IPS-18c (cell line): ENCODE results near the gene USP12.
"Not testable (repeated sequence)": the region's sequence is repeated elsewhere in the genome, so short reads cannot be mapped to it uniquely, and the experiment has no call there.

Source experiments
- H3K4me3 ChIP-seq: 2 replicates; pipeline ENCODE4 v1.7.0; 2013; ENCODE audit warnings: low read depth, mild to moderate bottlenecking, low read length, moderate library complexity; ENCODE audit not compliant: insufficient read depth
- H3K9me3 ChIP-seq: one replicate; pipeline ENCODE4 v1.6.1; 2013; ENCODE audit warnings: mild to moderate bottlenecking, low read length, moderate library complexity; ENCODE audit not compliant: control insufficient read depth, insufficient read depth

Gene USP12

DNA sequence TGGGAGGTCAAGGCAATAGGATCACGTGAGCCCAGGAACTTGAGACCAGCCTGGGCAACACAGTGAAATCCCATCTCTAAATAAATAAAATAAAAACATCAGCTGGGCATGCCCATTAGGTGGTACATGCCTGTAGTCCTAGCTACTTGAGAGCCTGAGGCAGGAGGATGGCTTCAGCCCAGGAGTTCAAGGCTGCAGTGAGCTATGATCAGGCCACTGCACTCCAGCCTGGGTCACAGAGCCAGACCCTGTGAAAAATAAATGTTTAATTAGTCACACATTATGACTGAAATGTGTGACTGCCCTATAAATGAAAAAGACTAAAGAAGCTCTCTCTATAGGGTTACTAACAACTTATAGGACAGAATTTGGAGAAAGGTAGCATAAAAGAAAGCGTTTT lies 37.7 kb downstream of the USP12 start:
- no peak overlapping the region for H3K4me3 ChIP-seq

GRCh38 chr13:27132538-27132937 lies 39.1 kb downstream of the USP12 start:
- H3K9me3 ChIP-seq, result no peaks in the 10 kb centered on the region
- no peak overlapping the region for H3K4me3 ChIP-seq

More for the DNA sequence above, 37.7 kb downstream of the USP12 start:
- H3K9me3 ChIP-seq, result no peaks in the 10 kb centered on the region

DNA sequence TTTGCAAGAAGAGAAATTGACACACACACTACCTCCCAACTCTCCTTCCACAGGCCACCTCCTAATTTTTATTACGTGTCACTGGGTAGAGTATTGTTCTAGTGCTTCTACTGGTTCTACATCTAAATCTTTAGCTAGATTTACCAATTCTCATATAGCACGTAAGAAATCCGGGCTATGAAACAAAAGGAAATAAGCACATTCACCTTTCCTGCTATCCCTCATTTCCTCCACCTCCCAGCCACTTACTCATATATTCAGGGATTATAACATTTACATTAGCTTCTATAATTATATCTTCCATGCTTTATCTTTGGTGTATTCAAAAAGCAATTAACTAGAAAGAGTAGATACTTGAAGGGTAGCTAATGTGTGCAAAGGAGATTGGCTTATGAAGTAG lies 39.7 kb downstream of the USP12 start:
- H3K4me3 ChIP-seq, result no peak overlapping the region
- no peaks in the 10 kb centered on the region for H3K9me3 ChIP-seq

GRCh38 chr13:27130979-27131623 lies 40.5 kb downstream of the USP12 start:
- no peaks in the 10 kb centered on the region for H3K9me3 ChIP-seq
- H3K4me3 ChIP-seq, result no peak overlapping the region

DNA sequence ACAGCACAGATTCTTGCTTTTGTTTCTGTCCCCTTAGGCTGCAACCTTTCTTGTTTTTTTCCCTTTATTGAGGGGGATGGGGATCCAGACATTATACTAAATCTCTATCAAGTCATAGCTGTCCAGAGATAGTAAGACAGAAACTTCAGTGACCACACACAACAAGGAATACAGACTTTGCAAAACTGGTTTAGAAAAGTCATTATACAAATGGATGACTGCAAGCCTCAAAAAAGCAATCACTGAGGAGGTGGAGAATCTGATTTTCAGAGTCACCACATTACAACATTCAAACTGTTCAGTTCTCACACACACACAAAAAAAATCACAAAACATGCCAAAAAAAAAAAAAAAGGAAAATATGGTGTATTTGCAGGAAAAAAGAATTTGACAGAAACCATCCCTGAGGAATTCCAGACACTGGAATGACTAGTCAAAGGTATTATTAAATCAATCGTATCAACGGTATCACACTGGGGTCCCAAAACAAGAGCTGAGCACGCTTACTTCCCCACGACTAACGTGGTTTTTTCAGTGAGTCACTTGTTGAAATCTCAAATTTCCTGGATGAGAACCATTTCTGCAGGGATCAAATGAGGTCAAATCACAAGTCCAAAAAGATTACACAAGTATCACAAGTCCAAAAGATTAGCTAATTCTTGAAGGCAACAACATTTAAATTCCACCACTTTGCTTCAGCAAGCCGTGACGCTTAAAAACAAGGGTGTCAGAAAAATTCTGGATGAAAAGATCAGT lies 41.2 kb downstream of the USP12 start:
- Histone ChIP-seq H3K9me3 (no peaks in the 10 kb centered on the region), H3K4me3 (no peak overlapping the region)

DNA sequence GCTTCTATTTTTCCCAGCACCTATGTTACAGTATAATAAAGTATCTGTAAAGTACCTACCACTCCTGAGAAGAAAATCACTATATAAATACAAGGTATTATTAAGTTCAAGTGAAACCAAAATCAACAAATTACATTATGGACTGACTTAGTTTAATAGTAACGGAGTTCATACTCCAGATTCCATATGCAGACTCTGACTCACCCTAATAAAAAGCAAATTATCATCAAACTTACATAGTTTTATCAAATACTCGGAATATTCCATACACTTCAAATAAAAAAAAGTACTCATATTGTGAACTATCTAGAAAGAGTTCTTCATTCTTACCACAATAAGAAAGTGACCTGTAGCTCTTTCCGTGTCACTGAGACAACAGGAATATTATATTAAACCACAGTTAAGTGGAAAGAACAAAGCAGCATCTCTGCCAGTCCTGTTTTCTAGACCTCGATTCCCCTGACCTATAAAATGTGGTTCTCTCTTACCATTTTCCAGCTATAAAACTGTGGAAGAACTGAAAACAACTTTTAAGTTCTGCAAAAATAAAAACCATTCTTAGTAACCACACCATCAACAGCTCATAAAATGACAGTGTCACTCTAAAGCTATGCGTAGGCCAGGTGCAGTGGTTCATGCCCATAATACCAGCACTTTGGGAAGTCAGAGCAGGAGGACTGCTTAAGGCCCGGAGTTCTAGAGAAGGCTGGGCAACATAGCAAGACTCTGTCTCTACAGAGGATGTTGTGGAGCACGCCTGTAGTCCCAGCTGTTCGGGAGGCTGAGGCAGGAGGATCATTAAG lies 42.6 kb downstream of the USP12 start:
- Histone ChIP-seq H3K9me3 (no peaks in the 10 kb centered on the region), H3K4me3 (no peak overlapping the region)

DNA sequence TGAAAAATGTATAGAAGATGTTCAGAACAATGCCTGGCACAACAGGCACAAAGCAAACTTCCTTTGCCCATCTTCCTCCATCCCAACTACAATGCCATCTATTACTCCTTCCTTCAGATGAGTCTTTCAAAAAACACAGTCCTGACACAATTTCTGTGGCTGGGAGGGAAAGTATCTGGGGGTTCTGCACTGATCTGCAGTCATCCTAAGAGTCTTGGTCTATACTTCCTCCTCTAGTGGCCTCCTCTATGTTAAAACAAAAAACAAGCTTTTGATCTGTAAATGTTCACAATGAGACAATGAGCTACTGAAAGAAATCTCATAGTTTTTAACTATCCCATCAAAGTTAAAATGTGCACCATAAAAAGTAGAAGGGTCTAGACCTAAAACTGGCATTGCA lies 44.8 kb downstream of the USP12 start:
- H3K4me3 ChIP-seq, result no peak overlapping the region
- peaks cover 4% of the 10 kb centered on the region for H3K9me3 ChIP-seq

DNA sequence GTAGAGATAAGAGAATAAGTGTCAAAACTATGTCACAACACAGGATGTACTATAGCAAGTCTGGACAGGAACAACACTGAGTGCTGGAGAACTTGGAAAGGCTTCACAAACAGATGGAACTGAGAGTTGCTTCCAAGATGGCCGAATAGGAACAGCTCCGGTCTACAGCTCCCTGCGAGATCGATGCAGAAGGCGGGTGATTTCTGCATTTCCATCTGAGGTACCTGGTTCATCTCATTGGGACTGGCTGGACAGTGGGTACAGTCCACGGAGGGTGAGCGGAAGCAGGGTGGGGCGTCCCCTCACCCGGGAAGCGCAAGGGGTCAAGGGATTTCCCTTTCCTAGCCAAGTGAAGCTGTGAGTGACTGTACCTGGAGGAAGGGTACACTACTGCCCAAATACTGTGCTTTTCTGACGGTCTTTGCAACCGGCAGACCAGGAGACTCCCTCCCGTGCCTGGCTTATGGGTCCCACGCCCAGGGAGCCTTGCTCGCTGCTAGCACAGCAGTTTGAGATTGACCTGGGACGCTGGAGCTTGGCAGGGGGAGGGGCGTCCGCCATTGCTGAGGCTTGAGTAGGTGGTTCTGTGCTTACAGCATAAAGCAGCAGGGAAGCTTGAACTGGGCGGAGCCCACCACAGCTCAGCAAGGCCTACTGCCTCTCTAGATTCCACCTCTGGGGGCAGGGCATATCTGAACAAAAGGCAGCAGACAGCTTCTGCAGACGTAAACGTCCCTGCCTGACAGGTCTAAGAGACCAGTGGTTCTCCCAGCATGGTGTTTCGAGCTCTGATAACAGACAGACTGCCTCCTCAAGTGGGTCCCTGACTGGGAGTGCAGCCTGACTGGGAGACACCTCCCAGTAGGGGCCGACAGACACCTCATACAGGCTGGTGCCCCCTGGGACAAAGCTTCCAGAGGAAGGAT lies 46.0 kb downstream of the USP12 start:
- peak overlapping the region; percentile 15; the same call in 1 of the 2 replicates for H3K4me3 ChIP-seq
- H3K9me3 ChIP-seq, result peaks cover 4% of the 10 kb centered on the region

DNA sequence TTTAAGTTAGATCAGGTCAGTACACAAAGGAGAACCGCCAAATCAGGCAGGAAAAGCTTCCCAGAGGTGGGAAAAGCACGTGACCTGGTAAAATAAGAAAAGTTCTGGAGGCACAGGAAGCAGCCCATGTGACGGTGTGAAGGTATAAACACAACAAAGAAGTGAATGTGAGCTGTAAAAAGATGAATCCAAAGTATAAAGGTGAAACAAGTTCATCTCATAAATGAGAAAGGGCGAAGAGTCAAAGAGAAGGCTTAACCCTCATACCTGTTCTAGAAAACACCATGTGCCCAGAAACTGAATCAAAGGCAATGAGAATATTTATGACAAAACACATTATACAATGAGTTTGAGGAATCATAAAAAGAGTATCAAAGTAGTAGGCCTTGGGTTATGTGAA lies 47.0 kb downstream of the USP12 start:
- Histone ChIP-seq H3K9me3 (peaks cover 4% of the 10 kb centered on the region), H3K4me3 (no peak overlapping the region)

DNA sequence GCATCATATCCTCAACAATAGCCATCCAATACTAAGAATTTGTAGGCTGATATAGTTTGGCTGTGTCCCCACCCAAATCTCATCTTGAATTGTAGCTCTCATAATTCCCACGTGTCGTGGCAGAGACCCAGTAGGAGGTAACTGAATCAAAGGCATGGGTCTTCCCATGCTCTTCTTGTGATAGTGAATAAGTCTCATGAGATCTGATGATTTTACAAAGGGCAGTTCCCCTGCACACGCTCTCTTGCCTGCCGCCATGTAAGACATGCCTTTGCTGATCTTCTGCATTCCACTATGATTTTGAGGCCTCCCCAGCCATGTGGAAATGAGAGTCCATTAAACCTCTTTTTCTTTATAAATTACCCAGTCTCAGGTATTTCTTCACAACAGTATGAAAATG lies 48.2 kb downstream of the USP12 start:
- not testable (repeated sequence) for H3K9me3 ChIP-seq, H3K4me3 ChIP-seq

DNA sequence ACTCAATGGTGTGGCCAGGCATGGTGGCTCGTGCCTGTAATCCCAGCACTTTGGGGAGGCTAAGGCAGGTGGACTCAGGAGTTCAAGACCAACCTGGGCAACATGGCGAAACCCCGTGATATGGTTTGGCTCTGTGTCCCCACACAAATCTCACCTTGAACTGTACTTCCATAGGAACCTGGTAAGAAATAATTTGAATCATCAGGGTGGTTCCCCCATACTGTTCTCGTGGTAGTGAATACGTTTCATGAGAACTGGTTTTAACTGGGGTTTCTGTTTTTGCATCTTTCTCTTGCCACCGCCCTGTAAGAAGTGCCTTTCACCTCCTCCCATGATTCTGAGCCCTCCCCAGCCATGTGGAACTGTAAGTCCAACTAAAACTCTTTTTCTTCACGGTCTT lies 49.6 kb downstream of the USP12 start:
- H3K4me3 ChIP-seq, result no peak overlapping the region
- H3K9me3 ChIP-seq, result peaks cover 4% of the 10 kb centered on the region

GRCh38 chr13:27120811-27121210 lies 50.8 kb downstream of the USP12 start:
- H3K9me3 ChIP-seq, result peaks cover 4% of the 10 kb centered on the region
- H3K4me3 ChIP-seq, result no peak overlapping the region

DNA sequence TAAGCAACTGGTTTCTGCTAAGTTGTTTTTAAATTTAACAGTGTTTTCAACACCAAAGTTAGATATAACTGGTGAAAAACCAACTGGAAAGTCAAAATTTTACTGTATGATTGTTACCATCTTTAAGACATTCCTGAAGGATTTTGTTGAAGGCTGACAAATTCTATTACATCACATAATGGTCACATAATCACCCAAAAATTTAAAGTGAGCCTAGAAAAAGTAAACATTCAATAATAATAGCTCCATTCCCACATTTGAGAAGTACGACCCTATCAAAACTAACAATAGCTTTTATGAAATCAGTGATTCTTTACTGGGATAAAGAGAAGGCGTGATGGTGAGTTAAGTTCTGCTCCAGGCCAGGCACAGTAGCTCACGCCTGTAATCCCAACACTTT lies 51.6 kb downstream of the USP12 start:
- Histone ChIP-seq H3K9me3 (peaks cover 4% of the 10 kb centered on the region), H3K4me3 (no peak overlapping the region)

GRCh38 chr13:27118428-27119054 lies 53.1 kb downstream of the USP12 start:
- H3K4me3 ChIP-seq, result no peak overlapping the region
- H3K9me3 ChIP-seq, result peaks cover 3% of the 10 kb centered on the region

DNA sequence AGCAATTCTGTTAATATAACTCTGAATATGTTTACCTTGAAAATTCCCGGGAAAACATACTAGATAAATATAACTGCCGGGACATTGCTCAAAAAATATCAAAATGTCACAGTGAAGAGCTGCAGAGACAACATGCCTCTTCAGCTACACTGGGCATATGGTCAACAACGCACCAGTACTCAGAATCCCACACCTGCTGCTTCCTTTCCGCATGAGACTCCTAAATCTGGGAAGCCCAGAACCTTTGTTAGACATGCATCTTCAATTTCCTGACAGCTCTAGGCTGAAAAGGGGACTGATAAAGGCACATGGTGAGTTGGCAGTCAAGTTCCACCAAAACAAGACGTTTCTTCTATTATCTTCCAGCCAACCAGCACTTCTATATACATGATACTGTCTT lies 53.7 kb downstream of the USP12 start:
- H3K9me3 ChIP-seq, result no peaks in the 10 kb centered on the region

DNA sequence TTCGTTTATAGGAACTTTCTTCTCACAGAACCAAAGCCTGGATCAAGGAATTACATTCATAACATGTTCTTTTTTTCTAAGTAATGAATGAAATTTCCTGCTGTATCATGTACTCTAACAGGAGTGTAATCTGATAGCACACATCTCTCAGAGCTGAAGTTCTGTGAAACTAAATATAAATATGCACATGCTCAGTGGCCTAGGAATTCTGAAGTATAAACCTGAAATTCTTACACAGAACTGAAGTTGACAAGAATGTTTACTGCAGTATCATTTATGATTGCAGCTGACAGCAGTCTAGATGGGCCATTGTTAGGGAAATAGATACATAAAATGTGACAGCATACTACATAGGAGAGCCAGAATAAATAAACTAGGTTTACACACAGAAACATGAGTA lies 54.5 kb downstream of the USP12 start:
- Histone ChIP-seq H3K4me3 (no peak overlapping the region), H3K9me3 (no peaks in the 10 kb centered on the region)

More for the DNA sequence above, 53.7 kb downstream of the USP12 start:
- H3K4me3 ChIP-seq, result no peak overlapping the region

- no peaks in the 10 kb centered on the region for H3K9me3 ChIP-seq
These were observed 58.2 kb downstream of the USP12 start for GRCh38 chr13:27113436-27113835.

More at GRCh38 chr13:27113436-27113835, 58.2 kb downstream of the USP12 start:
- no peak overlapping the region for H3K4me3 ChIP-seq
